ENCODE results near the gene RREB1.

DNA sequence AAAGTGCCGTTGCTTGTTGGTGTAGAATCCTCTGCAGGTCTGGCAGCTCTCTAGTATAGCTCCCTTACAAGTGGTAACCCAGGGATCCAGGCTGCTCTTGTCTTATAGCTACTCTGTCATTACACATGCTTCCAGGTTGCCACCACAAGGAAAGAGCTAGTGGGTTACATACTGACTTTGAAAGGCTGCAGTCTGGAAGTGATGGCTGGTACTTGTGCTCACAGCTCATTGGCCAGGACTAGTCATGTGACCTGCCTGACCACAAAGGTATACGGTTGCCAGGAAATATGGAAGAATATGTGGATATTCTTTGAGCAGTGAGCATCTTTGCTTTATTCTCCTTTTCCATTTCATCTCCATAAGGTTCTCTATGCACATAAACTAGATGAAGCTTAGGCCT lies 46.0 kb downstream of the RREB1 start:
- TF ChIP-seq, protein P1, sequence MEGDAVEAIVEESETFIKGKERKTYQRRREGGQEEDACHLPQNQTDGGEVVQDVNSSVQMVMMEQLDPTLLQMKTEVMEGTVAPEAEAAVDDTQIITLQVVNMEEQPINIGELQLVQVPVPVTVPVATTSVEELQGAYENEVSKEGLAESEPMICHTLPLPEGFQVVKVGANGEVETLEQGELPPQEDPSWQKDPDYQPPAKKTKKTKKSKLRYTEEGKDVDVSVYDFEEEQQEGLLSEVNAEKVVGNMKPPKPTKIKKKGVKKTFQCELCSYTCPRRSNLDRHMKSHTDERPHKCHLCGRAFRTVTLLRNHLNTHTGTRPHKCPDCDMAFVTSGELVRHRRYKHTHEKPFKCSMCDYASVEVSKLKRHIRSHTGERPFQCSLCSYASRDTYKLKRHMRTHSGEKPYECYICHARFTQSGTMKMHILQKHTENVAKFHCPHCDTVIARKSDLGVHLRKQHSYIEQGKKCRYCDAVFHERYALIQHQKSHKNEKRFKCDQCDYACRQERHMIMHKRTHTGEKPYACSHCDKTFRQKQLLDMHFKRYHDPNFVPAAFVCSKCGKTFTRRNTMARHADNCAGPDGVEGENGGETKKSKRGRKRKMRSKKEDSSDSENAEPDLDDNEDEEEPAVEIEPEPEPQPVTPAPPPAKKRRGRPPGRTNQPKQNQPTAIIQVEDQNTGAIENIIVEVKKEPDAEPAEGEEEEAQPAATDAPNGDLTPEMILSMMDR (conservative IDR thresholded peaks at IDR 0.05; ENCODE audit: low read depth, low read length): no peak
- no peak for TF ChIP-seq EZH2 (IDR thresholded peaks at IDR 0.05; ENCODE audit: borderline replicate concordance, low read depth, low read length, poor library complexity, severe bottlenecking)
